CD4-positive, alpha-beta T cell treated with Interleukin-2 at 100 ng/mL for 4 hours (primary cell): ENCODE data around the gene EVL.

Experiments
- DNase-seq: peaks from one replicate; pipeline ENCODE4 v3.0.0-alpha.2; 2020; ENCODE audit warnings: low spot score

Gene EVL

GRCh38 chr14:100129161-100129589, 64.0 kb downstream of the EVL start:
- DNase-seq = no peak

GRCh38 chr14:100130521-100130920, 65.3 kb downstream of the EVL start:
- no peak for DNase-seq

- no peak for DNase-seq
Measured at GRCh38 chr14:100131181-100131580, 66.0 kb downstream of the EVL start.

- no peak for DNase-seq
Measured at GRCh38 chr14:100132161-100132902, 67.1 kb downstream of the EVL start.

DNA sequence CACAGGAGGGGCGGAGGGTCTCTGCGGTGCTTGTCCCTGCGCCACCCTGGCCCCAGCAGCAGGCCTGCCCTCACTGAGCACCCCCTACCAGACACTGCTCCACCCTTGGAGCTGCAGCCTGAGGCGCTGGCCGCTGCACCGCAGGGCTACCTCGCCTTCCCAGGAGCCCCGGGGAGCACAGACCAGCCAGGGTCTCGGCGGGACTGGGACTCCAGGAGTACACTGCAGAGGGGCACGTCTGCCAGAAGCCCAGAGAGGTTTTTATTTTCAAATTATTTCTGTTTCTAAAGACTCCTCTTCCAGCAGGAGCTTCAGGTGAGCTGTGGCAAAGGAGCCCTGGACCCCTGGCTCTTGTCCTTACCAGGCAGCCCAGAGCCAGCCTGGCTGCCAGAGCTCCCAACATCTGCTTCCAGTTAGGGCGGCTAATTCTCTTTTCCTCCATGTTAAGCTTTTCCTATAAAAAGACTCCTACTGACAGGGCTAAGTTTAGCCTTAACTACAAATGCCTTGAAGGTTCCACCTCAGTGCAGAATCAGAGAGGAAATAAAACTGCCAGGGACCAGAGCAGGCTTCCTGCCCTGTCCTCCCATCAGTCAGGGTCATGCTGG, 67.8 kb downstream of the EVL start:
- no peak for DNase-seq

GRCh38 chr14:100134586-100134985, 69.4 kb downstream of the EVL start:
- no peak for DNase-seq

GRCh38 chr14:100135073-100135472, 69.9 kb downstream of the EVL start:
- DNase-seq = no peak

DNA sequence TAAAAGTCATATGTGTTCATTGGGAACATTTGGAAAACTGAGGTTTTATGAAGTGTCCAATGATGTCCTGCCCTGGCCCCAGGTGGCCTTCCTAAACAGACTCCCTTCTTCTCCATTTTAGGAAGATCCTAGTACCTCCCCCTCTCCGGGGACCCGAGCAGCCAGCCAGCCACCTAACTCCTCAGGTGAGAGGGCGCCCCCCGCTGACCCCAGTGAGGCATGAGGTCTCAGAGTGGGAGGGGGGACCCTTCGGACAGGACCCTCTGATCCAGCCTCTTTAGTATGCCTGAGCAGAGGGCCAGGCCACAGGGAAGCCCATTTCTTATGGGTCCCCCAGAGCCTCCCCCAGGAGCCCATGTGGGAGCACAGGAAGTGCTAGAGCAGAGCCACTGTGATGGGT, 70.6 kb downstream of the EVL start:
- DNase-seq = no peak

DNA sequence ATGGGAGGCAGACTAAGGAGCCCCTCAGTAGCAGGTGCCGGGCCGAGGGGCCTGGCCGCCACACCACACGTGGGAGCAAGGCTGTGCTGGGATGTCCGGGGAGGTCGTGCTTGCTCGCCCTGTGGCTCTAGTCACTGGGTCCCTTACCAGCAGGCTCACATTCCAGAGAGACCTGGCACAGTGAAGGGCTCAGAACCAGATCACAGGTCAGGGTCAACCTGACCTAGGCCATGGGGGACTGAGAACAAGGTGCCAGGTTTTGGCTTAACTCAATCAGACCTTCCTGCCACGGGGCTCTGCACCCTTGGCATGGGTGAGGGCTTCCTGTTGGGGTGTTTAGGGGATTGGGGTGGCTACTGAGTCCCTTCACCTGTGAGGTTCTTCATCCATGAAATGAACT, 72.0 kb downstream of the EVL start:
- DNase-seq = no peak

DNA sequence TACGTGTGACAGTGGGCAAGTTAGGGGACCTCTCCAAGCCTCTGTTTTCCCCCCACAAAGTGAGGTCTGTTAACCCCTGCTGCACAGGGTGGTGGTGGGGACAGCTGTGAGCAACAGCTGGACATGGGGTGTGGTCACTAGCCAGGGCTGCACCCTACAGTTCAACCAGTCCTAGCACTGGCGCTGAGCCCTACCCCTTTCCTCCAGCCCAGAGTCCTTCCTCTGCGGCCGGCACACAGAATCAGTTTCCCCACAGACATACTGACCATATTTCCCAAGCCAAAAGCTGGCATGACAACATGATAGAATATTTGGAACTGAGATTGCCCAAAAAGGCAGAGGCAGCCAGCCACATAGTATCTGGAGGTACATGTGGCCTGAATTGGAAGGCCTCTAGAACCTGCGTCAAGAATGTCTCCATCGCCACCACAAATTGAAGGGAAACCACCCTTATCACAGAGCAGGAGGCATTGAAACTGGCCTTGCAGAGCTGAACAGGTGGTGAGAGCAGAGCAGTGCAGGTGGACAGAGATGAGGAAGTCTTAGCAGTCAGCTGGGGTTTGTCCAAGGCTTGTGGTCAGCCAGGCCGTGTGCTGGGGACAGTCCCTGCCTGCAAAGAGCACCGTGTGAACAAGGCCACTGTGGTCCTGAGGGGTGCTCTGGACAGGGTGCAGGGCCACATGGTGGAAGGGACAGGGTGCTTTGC, 73.0 kb downstream of the EVL start:
- no peak for DNase-seq

GRCh38 chr14:100138955-100139354, 73.7 kb downstream of the EVL start:
- DNase-seq = no peak

DNA sequence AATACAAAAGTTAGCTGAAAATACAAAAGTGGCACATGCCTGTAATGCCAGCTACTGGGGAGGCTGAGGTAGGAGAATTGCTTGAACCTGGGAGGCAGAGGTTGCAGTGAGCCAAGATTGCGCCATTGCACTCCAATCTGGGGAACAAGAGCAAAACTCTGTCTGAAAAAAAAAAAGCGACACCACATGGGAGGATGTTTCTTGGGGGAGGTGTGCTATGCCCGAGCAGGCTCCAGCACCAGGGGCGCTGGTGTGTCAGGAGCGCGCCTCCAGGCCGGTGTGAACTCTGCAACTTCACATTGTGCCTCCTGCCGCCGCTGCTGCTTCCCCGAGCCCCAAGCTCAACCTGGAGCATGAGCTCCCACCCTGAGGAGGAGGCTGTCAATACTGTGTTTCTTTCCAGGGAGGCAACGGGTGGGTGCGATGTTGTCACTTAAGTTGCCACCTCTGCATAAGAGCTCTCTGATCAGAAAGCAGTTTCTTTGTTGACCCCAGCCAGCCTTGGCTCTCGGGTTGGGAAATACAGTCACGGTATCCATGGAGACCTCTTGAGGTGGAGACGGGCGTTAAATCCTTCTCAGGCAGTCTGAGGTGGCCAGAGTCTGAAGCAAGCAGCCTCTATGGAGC, 75.3 kb downstream of the EVL start:
- DNase-seq = no peak

- DNase-seq = no peak
Measured at GRCh38 chr14:100141098-100141497, 75.9 kb downstream of the EVL start.

GRCh38 chr14:100142073-100143040, 77.1 kb downstream of the EVL start:
- DNase-seq = no peak

GRCh38 chr14:100143523-100143922, 78.3 kb downstream of the EVL start:
- no peak for DNase-seq

GRCh38 chr14:100143934-100144333, 78.7 kb downstream of the EVL start:
- no peak for DNase-seq

DNA sequence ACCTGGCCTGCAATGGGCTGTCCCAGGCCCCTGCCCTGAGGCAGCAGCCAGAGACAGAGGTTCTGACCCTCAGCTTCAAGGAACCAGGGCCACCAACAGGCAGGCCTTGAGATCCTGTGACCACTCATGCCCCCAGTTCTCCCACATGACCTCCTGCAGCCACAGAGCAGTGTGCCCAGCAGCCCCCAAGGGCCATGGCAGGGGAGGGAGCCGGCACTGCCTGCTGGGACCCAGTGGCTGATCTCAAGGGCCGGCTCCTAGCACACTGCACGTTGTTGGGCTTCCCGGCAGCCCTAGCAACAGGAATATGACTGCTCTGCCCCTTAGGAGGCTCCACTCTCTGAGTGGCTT, 79.4 kb downstream of the EVL start:
- DNase-seq = no peak

- no peak for DNase-seq
Measured at GRCh38 chr14:100144996-100145646, 79.9 kb downstream of the EVL start.

DNA sequence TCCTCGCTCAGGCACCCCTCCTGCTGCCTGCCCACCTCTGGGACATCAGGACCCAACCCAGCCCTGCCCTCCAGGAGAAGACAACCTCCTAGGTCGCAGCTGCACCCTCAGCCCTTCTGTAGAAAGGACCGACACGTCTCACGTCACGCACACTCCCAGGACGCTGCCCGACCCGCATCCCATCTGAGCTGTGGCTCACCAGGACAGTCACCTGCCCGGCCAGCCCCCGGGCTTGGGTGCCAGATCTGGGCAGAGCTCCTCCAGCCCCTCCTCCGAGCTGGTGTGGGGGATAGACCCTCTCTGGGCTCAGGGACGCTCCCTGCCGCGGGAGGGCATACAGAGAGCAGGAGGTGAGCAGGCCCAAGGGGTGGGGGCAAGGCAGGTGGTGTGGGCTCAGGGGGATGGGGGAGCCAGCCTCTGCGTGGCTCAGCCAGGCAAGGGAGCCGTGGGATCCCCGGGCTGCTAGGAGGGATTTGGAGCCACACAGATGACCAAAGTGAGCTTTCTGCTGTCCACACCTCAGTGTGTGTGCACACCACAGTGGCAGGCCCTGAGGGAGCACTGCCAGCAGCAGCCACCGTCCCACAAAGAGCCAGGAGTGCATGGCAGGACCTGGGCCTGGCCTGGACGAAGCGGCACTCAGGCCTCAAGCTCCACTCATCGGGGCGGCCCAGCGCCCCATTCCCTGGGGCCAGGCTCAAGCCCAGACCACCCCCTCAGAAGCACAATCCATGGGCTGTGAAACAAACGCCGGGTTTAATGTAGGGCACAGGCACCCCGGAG, 80.7 kb downstream of the EVL start:
- no peak for DNase-seq

GRCh38 chr14:100146531-100147091, 81.4 kb downstream of the EVL start:
- no peak for DNase-seq
